Ovary (tissue), 3 donors: ENCODE results near the gene VPS26C.

Source experiments
- POLR2A ChIP-seq: fragments of 450-650 bp; IDR thresholded peaks from one replicate; pipeline ENCODE4 v1.6.1; 2017; ENCODE audit warnings: antibody characterized with exemption, mild to moderate bottlenecking, moderate library complexity
- TF ChIP-seq, protein P1 (sequence below), 3 donors: fragments of 450-650 bp in 2 of 3; fragments of 200-600 bp in 1 of 3; IDR thresholded peaks; one replicate each; pipeline versions ENCODE4 v1.5.1 to v1.8.0; 2016 to 2022; ENCODE audit warnings: antibody characterized with exemption in 3 of 3, mild to moderate bottlenecking in 1 of 3
- donor health status: DM: no; HTN: no; CAD: no.

DNA sequence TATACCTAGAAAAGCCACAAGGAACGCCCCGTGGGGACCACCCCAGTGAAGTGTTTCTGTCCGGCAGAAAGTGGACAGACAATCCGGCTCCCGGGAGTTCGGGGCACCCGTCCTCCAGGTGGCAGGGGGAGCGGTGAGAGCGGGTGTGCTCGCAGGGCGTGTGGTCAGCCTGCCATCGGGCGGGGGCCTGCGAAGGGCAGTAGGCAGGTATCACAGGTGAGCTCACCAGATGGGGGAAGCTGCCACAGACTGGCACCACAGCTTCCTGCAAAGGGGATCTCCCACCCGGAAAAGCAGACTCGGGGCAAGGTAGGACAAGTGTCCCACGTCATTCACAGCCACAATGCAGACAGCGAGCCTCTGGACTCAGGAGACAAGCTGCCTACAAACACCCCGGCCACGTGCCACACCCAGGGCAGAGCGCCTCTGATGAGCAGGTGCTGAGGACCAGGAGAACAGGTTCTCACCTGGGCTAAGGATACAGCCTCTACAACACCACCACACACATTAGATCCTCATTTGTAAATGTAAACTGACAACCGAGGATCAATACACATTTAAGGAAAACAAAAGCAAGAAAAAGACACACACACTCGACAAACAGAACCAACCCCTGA, 36.4 kb downstream of the VPS26C start:
- no peak for TF ChIP-seq POLR2A
- TF ChIP-seq, protein P1, sequence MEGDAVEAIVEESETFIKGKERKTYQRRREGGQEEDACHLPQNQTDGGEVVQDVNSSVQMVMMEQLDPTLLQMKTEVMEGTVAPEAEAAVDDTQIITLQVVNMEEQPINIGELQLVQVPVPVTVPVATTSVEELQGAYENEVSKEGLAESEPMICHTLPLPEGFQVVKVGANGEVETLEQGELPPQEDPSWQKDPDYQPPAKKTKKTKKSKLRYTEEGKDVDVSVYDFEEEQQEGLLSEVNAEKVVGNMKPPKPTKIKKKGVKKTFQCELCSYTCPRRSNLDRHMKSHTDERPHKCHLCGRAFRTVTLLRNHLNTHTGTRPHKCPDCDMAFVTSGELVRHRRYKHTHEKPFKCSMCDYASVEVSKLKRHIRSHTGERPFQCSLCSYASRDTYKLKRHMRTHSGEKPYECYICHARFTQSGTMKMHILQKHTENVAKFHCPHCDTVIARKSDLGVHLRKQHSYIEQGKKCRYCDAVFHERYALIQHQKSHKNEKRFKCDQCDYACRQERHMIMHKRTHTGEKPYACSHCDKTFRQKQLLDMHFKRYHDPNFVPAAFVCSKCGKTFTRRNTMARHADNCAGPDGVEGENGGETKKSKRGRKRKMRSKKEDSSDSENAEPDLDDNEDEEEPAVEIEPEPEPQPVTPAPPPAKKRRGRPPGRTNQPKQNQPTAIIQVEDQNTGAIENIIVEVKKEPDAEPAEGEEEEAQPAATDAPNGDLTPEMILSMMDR (IDR thresholded peaks at IDR 0.05), result no peak
